ENCODE data around the gene NOTO.
A peak's percentile ranks its signal among the peaks of the same experiment; 100 is the strongest.

Gene NOTO

GRCh38 chr2:73238976-73239375 lies 36.6 kb downstream of the NOTO start:
- no peaks in the 10 kb centered on the region for H3K9me3 Mint-ChIP-seq
- no peak overlapping the region for H3K4me3 Mint-ChIP-seq
- no peak for DNase-seq (ENCODE audit: low spot score in 2 of 2)
- H3K36me3 Mint-ChIP-seq = peaks cover 98% of the 10 kb centered on the region
- H3K27ac Mint-ChIP-seq = peak overlapping the region; percentile 43
- peaks cover 39% of the 10 kb centered on the region for H3K4me1 Mint-ChIP-seq
- ATAC-seq = no peak

DNA sequence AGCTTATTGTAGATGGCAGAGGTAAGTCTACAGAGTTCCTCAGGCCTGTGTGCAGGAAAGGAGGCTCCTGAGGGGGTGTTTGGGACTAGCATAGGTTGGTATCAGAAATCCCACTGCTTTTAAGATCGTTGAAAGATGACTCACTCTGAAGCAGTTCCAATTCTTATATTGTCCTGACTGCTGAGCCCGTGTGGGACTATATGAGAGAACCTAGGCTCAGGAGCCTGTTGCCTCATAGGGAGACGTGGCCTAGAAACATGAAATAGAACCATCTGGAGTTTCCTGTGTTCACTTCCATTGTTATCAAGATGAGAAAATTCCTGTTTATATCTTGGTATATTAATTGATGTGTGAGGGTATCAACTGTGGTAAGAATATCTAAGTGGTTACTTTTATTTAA lies 37.4 kb downstream of the NOTO start:
- H3K36me3 Mint-ChIP-seq = peaks cover 98% of the 10 kb centered on the region
- DNase-seq (ENCODE audit: low spot score in 2 of 2) = no peak

GRCh38 chr2:73243884-73244570 lies 41.7 kb downstream of the NOTO start:
- DNase-seq (ENCODE audit: low spot score in 2 of 2) = no peak
- Mint-ChIP-seq H3K27ac (peak overlapping the region; percentile 77), H3K36me3 (peaks cover 100% of the 10 kb centered on the region), H3K9me3 (no peaks in the 10 kb centered on the region), H3K4me1 (peaks cover 28% of the 10 kb centered on the region), H3K4me3 (no peak overlapping the region)
- no peak for ATAC-seq

More for the DNA sequence above, 37.4 kb downstream of the NOTO start:
- Mint-ChIP-seq H3K4me3 (no peak overlapping the region), H3K27ac (peak overlapping the region; percentile 43), H3K9me3 (no peaks in the 10 kb centered on the region), H3K4me1 (peaks cover 44% of the 10 kb centered on the region)
- no peak for ATAC-seq

GRCh38 chr2:73244580-73244979 lies 42.2 kb downstream of the NOTO start:
- DNase-seq (ENCODE audit: low spot score in 2 of 2) (no peak), ATAC-seq (peak; percentile 88)
- no peaks in the 10 kb centered on the region for H3K9me3 Mint-ChIP-seq
- peaks cover 100% of the 10 kb centered on the region for H3K36me3 Mint-ChIP-seq
- H3K27ac Mint-ChIP-seq = peak overlapping the region; percentile 77
- peaks cover 22% of the 10 kb centered on the region for H3K4me1 Mint-ChIP-seq
- no peak overlapping the region for H3K4me3 Mint-ChIP-seq

DNA sequence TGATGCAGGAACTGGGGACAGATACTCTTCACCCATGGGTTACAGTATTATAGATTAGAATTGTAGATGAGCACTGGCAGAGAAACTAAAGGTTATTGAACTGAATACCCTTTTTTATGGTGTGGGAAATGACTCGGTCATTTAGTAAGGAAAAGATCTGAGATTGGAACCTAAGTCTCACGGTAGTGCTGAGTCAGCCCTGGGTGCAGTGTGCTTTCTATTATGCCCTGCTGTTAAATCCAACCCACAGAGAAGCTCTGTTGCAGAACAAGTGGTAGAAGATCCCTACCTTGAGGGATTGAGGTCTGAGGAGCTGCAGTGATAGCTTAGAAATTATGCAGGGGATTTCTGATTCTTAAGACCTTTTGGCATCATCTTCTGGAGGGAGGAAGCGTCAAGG lies 44.5 kb downstream of the NOTO start:
- no peak for ATAC-seq
- peaks cover 21% of the 10 kb centered on the region for H3K4me1 Mint-ChIP-seq
- peaks cover 100% of the 10 kb centered on the region for H3K36me3 Mint-ChIP-seq
- H3K9me3 Mint-ChIP-seq = no peaks in the 10 kb centered on the region
- no peak for DNase-seq (ENCODE audit: low spot score in 2 of 2)
- peak overlapping the region; percentile 55 for H3K27ac Mint-ChIP-seq
- H3K4me3 Mint-ChIP-seq = no peak overlapping the region

DNA sequence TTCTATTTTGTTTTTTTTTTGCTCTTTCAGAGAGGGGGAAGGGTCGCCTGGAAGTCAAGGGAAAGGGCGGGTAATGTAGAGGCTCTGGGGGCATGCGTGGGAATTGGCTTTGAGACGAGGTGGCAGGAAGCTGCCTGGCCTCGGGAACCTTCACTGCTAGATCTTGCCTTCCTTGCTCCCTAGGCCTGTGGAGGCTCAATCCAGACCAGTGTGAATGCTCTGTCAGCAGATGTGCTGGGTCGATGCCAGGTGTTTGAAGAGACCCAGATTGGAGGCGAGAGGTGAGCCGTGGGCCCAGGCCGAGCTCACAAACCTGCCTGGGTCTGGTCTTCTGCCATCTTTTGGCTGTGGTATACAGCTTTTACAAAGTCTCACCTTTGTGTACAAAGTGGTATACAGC lies 47.3 kb downstream of the NOTO start:
- H3K4me1 Mint-ChIP-seq = peaks cover 14% of the 10 kb centered on the region
- peak overlapping the region; percentile 56 for H3K27ac Mint-ChIP-seq
- peaks cover 100% of the 10 kb centered on the region for H3K36me3 Mint-ChIP-seq
- ATAC-seq = no peak
- H3K9me3 Mint-ChIP-seq = no peaks in the 10 kb centered on the region
- H3K4me3 Mint-ChIP-seq = no peak overlapping the region
- no peak for DNase-seq (ENCODE audit: low spot score in 2 of 2)

GRCh38 chr2:73250872-73251846 lies 48.8 kb downstream of the NOTO start:
- ATAC-seq (no peak), DNase-seq (ENCODE audit: low spot score in 2 of 2) (no peak)
- no peak overlapping the region for H3K27ac Mint-ChIP-seq
- no peak overlapping the region for H3K4me3 Mint-ChIP-seq
- no peaks in the 10 kb centered on the region for H3K9me3 Mint-ChIP-seq
- H3K36me3 Mint-ChIP-seq = peaks cover 100% of the 10 kb centered on the region
- peaks cover 10% of the 10 kb centered on the region for H3K4me1 Mint-ChIP-seq

DNA sequence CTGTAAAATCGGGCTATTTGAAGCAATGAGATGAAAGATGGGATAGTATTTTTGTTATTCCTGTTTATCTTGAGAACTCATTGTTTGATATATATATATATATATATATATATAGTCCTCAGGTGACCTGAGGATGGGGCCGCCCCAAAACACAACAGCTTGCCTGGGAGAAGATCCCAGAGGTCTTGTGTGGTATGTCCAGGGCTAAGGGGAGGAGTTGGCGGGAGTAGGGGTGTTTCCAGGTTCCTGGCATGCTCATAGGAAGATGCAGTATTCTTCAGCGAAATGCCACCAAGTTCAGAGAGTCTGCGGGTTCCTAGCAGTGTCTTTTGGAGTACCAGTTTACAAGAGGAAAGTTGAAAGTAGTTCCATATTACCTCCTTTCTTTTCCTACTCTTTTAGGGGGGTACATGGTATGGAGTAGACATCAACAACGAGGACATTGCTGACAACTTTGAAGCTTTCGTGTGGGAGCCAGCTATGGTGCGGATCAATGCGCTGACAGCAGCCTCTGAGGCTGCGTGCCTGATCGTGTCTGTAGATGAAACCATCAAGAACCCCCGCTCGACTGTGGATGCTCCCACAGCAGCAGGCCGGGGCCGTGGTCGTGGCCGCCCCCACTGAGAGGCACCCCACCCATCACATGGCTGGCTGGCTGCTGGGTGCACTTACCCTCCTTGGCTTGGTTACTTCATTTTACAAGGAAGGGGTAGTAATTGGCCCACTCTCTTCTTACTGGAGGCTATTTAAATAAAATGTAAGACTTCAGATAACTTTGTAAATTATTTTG lies 50.1 kb downstream of the NOTO start:
- Mint-ChIP-seq H3K27ac (no peak overlapping the region), H3K4me1 (peaks cover 13% of the 10 kb centered on the region), H3K36me3 (peaks cover 92% of the 10 kb centered on the region), H3K4me3 (no peak overlapping the region), H3K9me3 (no peaks in the 10 kb centered on the region)
- DNase-seq (ENCODE audit: low spot score in 2 of 2) (no peak), ATAC-seq (no peak)

- H3K9me3 Mint-ChIP-seq = no peaks in the 10 kb centered on the region
- no peak overlapping the region for H3K4me3 Mint-ChIP-seq
- no peak for DNase-seq (ENCODE audit: low spot score in 2 of 2)
- ATAC-seq = no peak
- H3K36me3 Mint-ChIP-seq = peaks cover 82% of the 10 kb centered on the region
- peaks cover 13% of the 10 kb centered on the region for H3K4me1 Mint-ChIP-seq
- H3K27ac Mint-ChIP-seq = peak overlapping the region; percentile 64
These were observed 51.0 kb downstream of the NOTO start for GRCh38 chr2:73253400-73253799.

DNA sequence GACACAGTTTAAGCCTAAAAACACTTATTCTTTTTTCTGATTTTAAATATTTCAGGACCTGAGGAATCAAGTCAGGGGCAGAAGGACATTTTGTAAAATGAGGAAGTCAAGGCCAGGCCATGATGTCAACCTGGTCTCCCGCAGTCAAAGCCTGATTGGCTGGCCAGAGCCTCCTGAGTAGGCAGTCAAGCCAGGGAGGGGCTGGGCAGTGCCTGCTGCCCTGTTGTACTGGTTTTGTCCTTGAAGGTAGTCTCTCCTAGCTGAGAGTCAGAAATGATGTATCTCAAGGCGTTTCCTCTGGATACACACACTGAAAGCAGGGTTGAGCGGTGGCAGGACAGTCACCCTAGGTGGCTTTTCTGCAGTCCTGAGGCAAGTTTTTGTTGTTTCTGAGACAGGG lies 51.5 kb downstream of the NOTO start:
- Mint-ChIP-seq H3K27ac (peak overlapping the region; percentile 64), H3K4me3 (no peak overlapping the region), H3K4me1 (peaks cover 13% of the 10 kb centered on the region), H3K36me3 (peaks cover 77% of the 10 kb centered on the region), H3K9me3 (no peaks in the 10 kb centered on the region)
- ATAC-seq = no peak
- no peak for DNase-seq (ENCODE audit: low spot score in 2 of 2)

DNA sequence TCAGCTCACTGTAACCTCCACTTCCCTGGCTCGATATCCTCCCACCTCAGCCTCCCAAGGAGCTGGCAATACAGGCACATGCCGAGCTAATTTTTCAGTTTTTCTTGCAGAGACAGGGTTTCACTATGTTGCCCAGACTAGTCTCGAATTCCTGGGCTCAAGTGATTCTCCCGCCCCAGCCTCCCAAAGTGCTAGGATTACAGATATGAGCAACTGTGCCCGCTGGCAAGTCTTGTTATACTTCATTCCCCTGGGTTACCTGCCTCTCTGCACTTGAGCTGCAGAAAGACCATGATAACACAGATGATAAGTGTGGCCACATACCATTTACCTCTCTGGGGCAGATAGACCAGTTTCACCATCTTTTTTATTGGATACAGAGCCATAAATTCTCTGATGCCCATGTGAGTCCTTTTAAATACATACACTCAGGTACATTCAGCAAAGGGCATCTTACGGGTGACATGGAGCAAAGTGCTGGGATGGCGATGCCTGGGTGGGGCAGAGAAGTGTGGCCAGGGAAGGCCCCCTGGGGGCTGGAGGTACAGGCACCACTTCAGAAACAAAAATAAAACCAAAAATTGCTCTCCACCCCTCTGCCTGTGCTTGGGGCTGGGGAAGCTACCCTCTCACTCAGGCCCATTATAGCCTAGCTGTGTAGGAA lies 52.1 kb downstream of the NOTO start:
- peaks cover 13% of the 10 kb centered on the region for H3K4me1 Mint-ChIP-seq
- no peak for ATAC-seq
- H3K36me3 Mint-ChIP-seq = peaks cover 76% of the 10 kb centered on the region
- DNase-seq (ENCODE audit: low spot score in 2 of 2) = no peak
- H3K27ac Mint-ChIP-seq = peak overlapping the region; percentile 80
- no peak overlapping the region for H3K4me3 Mint-ChIP-seq
- H3K9me3 Mint-ChIP-seq = no peaks in the 10 kb centered on the region

- Mint-ChIP-seq H3K4me1 (peaks cover 18% of the 10 kb centered on the region), H3K36me3 (peaks cover 76% of the 10 kb centered on the region), H3K9me3 (no peaks in the 10 kb centered on the region), H3K4me3 (no peak overlapping the region), H3K27ac (peak overlapping the region; percentile 80)
- peak; percentile 3 for ATAC-seq
- DNase-seq (ENCODE audit: low spot score in 2 of 2) = no peak
These were observed 52.8 kb downstream of the NOTO start for GRCh38 chr2:73255007-73255644.

GRCh38 chr2:73255907-73256617 lies 53.7 kb downstream of the NOTO start:
- Mint-ChIP-seq H3K4me1 (peaks cover 18% of the 10 kb centered on the region), H3K27ac (peak overlapping the region; percentile 80), H3K9me3 (no peaks in the 10 kb centered on the region), H3K4me3 (no peak overlapping the region), H3K36me3 (peaks cover 67% of the 10 kb centered on the region)
- DNase-seq (ENCODE audit: low spot score in 2 of 2) = no peak
- no peak for ATAC-seq

- H3K4me3 Mint-ChIP-seq = no peak overlapping the region
- no peak for ATAC-seq
- peaks cover 18% of the 10 kb centered on the region for H3K4me1 Mint-ChIP-seq
- peaks cover 62% of the 10 kb centered on the region for H3K36me3 Mint-ChIP-seq
- no peak for DNase-seq (ENCODE audit: low spot score in 2 of 2)
- H3K27ac Mint-ChIP-seq = peak overlapping the region; percentile 80
- no peaks in the 10 kb centered on the region for H3K9me3 Mint-ChIP-seq
These were observed 54.2 kb downstream of the NOTO start for GRCh38 chr2:73256618-73256922.
